ENCODE data around the gene PASK.

DNA sequence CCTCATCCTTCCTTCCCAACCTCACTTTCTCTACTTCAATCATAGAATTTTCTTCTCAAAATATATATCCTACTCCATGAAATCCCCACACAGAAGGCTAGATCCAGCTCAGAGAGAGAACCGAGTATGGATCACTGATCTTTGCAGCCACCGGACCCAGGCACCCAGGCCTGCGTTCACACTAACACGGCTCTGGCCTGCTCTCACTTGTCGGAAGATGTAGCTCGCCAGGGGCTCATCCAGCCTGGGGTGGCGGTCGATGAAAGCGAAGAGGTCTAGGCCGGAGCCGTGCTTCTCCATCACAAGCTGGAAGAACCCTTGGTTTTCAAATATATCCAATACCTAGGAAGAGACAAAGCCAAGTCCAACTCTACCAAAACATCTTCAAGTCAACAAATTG is 34.4 kb downstream of the PASK start:
- TF ChIP-seq CTCF (conservative IDR thresholded peaks at IDR 0.05; ENCODE audit: low read length) (no peak), EZH2phosphoT487 (IDR thresholded peaks at IDR 0.05; ENCODE audit: borderline replicate concordance, low read depth, low read length) (no peak)
